CD4-positive, alpha-beta T cell treated with Interleukin-10 for 1 hour (primary cell): ENCODE measurements around the gene ADCY10.
"Not testable (repeated sequence)": the region's sequence is repeated elsewhere in the genome, so short reads cannot be mapped to it uniquely, and the experiment has no call there.

Experiments used
- DNase-seq: peaks from one replicate; pipeline ENCODE4 v3.0.0-alpha.2; 2020

Gene ADCY10

DNA sequence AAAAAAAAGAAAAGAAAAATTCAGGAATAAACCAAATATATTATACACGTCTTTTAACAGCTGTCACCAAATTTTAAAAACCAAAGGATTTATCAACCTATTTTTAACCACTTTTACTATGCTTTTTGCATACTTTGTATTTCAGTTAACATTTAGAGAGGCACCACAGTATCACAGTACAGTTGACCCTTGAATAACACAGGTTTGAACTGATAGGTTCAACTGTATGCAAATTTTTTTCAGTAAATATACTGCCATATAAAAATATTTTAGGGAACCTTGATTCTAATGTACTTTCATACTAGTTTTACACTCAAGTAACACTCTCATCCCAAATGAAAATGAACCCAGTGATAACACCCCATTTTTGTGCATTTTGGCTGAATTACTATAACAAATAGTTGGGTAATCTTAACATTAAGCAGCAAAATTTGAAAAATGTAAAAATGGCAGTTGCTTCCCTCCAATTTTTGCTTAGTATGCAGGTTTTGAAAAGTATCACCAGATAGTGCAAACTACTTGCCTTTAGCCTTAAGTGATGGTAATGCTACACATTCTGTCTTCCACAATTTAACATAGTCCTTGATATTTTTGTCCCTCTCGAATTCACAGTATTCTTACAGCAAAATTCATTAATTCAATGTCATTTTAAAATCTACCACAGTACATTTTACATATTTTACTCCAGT lies 10.8 kb upstream of the ADCY10 start:
- DNase-seq = no peak

DNA sequence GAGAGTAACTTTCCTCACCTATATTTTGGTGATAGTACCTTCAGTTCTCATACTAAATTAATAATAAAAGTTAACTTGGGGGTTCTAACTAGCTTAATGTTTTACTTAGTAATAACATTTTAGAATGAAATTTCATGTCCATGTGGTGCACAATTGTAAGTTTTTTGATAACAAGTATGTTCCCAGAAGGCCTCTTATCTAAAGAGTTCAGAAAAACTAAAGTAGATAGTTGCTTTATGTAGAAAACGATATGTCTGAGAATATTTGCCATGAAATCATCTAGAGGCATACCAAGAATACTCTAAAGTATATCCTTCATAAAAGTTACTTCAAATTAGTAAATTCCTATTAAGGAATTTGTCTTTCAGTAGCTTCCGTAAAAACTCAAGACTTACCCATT lies 10.2 kb upstream of the ADCY10 start:
- DNase-seq = no peak

DNA sequence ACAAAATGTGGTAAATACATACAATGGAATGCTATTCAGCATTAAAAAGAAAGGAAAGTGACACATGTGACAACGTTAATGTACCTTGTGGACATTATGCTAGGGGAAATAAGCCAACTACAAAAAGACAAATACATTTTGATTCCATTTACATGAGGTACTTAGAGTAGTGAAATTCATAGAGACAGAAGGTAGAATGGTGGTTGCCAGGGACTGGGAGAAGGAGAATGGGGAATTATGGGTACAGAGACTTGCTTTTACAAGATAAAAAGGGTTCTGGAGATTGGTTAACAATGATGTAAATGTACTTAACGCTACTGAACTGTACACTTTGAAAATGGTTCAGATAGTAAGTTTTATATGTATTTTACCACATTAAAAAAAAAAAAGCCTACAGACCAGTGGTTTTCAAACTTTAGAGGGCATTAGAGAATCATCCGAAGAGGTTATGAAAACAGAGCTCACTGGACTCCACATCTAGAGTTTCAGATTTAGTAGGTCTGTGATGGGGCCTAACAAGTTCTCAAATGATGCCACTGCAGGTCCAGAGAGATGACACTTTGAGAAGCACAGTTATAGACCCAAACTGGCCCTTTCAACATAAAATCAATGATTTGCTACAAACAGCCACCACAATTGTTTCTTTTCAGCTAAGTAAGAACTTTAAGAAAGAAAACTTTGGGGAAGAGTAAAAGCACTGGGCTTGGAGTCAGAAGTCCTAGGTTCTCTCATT lies 9.6 kb upstream of the ADCY10 start:
- DNase-seq = no peak

DNA sequence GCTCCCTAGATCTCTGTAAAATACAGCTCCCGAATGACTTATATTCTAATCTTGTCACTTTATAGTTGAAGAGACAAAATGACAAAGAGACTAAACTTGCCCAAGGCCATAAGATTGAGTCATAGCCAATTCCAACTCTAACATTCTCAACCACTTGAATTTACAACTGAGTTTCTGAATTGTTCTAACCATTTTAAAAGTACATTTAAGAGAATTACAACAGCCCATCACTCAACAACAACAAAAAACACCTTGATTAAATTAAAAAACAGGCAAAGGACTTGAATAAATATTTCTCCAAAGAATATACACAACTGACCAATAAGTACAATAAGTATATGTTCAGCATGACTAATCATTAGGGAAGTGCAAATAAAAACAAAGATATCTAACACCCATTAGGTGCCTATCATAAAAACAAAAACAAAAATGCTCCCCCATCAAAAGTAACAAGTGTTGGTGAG lies 8.7 kb upstream of the ADCY10 start:
- DNase-seq = no peak

DNA sequence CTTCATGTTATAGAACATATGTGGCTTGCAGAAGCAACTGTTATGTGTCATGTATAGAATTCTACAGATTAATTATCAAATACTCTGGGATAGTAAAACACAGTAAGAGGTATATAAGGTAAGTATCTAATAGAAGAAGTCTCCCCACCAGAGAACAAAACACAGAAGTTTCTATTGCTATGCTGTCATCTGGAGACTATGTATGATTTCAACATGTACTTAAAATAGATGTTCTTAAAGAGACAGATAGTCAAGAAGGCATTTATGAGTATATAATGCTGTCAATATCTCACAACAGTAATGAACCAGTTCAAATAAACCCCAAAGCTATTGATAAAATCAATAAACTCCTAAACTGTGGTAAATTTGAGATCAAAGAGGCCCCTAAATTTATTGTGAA lies 8.1 kb upstream of the ADCY10 start:
- no peak for DNase-seq

DNA sequence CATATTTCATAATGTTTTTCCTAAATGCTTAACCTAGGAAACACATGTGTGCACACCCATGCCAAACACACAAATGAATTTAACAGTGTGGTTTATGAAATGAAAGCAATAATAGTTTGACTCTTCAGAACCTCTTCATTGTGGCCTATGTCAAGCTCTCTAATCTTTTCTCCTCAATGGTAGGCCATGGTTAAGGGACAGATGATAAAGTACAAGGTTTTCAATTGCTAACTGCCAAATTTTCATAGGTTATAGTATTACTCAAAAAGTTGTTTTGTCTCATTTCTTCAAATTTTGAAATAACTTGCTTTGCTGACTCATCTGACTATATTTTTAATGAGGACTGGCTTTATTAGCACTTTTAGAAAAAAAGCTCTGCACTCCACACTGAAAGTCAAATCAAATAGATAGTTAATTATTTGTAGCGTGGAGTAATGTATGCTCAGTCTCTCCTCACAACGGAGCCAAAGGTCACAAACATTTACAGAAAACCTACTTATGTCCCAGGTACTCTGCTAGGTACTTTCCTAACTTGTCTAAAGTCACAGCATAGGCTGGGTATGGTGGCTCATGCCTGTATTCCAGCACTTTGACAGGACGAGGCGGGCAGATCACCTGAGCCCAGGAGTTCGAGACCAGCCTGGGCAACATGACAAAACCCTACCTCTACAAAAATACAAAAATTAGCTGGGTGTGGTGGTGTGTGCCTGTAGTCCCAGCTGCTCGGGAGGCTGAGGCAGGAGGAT lies 3.0 kb upstream of the ADCY10 start:
- DNase-seq = no peak

DNA sequence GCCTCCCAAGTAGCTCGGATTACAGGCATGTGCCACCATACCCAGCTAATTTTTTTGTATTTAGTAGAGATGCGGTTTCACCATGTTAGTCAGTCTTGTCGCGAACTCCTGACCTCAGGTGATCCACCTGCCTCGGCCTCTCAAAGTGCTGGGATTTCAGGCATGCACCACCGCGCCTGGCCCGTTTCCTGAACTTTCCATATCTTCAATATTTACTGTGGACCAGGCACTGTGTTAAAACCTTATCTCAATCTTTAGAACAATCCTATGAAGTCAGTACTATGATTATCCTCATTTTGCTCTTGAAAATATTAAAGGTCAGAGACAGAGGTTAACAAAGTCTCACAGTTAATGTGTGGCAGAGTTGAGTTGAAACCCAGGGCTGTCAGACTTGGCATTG lies 1.6 kb upstream of the ADCY10 start:
- DNase-seq = no peak

DNA sequence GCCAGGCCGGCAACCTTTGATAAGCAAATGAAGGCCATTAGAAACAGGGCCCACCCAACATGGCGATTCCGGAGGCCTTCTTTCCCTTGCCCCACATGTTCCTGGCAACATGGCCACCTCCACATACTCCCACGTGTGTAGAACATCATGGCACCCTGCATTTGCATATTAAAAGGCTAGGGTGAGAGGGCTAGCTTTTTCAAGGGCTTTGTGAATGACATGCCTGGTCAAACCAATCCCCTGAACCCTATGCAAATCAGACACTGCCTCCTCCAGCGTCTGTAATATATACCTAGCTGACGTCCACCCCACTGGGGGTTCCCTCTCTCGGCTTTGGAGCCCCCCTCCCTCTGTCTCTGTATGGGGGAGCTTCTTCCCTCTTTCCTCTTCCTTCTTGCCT lies 1.6 kb downstream of the ADCY10 start:
- DNase-seq = no peak

DNA sequence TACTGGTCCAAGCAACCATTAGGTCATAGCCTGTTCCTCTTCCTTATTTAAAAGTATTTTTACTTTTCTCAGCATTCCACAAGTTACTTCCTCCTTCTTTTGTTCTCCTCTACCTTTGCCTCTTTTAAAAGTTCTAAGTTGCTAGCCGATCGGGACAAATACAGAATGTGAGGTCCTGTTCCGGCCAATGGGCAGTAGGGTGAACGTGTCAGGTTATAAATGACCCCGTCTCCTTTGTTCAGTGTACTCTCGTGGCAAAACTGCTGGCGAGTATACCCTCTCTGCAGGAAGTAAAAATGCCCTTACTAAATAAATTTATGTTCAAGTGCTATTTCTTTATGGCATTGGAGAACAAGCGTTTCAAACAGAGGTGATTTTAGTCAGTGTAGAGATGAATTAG lies 2.5 kb downstream of the ADCY10 start:
- DNase-seq = no peak

DNA sequence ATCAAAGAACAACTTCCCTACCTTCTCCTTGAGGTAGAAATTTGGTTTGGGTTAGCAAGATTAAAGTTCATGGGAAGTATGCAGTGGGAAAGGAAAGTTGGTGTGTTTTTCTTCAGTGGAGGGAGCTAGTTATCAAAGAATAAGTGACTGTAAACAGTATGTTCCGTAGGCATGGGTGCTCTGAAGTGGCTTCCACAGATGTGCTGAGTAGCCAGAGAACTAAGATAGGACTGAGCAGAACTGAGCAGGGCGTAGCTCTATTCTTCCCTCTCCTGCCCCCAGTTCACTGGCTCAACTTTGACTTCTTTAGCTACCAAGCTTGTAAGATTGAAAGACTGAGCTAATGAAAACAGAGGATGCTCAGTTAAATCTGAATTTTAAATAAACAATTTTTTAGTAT lies 3.4 kb downstream of the ADCY10 start:
- DNase-seq = no peak

DNA sequence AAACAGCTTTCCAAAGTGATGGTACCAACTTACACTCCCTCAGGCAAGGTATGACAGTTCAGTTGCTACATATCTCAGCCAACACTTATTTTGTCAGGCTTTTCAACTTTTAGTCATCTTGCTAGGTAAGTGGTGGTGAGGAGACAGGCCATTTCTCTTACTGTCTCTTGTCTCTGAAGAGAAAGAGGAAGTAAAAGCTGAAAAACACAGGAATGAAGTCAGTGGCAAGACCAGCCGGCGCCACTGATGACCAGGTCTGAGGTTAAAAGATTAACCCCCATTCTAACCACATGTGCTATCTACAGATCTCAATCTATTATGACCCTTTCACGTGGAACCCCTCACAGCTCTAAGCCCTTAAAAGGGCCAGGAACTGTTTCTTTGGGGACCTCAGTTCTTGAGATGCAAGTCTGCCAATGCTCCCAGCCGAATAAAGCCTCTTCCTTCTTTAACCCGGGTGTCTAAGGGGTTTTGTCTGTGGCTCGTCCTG lies 4.2 kb downstream of the ADCY10 start:
- no peak for DNase-seq

DNA sequence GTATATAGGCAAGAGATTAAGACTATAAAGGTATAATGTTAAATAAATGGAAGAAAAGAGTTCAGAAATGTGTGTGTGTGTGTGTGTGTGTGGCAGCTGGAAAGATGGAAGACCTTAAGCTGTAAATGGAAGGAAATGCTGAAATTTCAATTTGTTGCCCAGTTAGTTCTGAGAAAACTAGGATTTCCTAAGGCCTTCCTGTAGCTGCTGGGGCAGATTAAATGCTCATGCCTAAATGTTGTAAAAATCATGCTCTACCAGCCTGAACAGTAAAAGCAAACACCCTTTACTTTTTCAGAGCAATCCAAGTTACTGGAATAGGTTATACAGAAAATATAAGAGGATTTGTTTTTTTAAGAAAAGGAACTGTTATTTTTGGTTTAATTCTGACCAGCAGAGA lies 8.3 kb downstream of the ADCY10 start:
- DNase-seq = no peak

DNA sequence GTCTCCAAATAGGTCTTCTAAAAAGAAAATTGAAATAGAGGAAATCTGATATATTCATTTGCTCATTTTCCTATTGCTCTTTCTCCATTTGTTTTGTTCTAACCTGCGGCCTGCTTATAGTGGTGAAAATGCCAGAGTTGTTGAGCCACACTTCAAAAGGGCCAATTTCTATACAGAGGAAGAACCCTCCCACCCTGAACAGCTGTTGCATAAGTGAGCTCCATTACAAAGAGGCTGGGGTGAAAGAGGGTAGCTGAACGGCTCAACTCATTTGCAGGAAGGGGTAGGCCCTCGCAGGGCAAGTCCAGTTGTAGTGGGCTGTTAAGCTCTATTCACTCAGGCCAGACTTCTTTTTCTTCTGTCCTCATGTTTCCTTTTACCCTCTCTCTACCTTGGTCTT lies 8.8 kb downstream of the ADCY10 start:
- DNase-seq = no peak

DNA sequence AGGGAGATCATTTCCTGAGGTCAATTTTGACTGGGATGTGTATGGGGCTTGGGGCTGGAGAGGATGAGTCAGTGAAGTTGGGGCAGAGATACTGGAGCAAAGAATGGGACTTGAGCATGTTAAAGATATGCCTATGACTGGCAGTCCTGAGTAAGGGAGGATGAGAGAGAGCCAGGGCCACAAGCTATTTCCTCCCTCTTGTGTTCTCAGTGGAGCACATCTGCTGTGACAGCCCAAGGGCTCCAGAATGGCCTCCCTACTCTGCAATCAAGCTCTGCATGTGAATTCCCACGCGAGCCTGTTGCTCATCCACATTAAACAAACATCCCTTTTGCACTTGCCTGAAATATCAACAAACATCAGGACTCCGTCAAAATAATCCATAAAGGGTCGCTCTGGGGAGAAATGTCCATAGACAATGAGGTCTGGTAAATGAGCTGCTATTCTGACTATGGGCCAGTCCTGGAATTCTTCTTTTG lies 9.2 kb downstream of the ADCY10 start:
- DNase-seq = no peak

DNA sequence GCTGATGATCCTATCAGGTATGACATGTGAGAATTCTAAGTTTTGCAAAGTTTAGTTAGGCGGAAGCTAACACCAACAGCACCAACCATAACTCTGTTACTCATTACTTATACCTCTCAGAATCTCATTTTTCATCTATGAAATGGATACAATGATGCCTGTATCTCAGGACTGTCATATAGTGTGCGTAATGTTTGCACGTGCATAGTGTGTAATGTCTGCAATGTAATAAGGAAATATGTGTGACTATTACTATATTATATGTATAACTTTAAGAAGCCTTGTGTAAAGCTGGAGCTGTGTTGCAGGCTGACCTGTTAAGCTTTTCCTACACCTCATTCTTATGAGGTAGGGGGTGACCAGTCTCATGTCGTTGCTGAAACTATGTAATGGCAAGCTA lies 13.0 kb downstream of the ADCY10 start:
- no peak for DNase-seq

DNA sequence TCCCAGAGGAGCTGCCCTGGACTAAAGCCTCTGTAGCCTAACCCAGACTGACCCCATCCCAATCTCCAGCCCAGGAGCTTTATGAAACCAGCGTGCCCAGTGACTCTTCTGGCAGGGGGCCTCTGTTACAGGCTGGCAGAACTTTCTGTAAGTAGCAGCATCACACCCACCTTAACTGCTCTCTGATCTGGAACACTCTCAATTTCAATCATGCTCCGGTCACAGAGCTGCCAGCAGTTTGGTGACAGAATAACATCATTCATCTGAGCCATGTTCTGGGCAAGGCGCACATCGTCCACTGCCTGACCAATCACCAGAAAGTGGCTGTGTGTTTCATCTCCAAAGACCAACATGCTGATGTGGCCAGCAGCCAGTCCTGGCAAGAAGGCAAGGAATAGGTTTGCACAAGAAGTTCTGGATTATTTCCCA lies 14.7 kb downstream of the ADCY10 start:
- no peak for DNase-seq

DNA sequence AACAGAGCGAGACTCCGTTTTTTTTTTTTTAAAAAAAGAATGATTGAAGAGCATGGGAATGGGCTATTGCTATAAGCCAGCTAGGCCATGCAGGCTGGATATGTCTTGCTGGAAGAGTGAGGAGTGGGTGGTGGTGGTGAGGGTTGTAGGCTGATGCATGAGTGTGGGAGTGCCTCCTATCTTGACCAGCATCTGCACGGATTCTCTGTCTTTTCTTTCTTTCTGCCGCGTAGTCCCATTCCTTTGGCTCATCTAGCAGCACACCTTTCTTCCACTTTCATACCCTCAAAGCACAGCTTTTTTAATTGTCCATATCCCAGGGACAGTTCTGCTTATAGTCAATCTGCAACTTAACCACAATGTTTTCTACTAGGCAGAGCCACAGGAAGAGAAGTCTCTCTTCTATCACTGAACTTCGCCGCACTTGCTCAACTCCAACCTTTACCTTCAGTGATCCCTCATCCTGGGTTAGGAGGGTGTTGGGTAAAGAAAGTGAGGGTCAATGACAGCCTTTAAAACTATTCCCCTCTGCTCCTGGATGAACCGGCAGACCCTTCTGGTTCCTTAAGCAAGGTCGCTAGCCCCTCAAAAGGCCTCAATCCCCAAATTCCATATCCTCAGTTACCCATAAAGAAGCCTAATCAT lies 15.2 kb downstream of the ADCY10 start:
- no peak for DNase-seq

DNA sequence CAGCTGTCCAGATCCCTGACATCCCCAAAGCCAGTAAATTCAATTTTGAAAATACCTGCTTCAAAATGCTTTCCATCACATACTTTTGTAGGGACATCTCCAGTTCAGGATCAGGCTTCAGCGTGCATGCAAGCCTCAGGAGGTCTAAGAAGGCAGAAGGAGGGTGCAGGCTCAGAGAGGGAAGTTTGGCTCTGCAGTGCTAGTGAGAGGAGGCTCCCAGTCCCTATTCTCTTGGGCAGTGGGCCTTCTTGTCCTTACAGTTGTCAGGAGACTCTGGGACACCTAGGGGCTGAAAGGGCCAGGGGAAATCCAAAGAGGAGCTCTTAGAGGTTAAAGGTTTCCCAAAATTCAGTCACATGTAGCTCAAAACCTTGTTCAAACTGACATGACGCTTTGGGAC lies 20.1 kb downstream of the ADCY10 start:
- no peak for DNase-seq

DNA sequence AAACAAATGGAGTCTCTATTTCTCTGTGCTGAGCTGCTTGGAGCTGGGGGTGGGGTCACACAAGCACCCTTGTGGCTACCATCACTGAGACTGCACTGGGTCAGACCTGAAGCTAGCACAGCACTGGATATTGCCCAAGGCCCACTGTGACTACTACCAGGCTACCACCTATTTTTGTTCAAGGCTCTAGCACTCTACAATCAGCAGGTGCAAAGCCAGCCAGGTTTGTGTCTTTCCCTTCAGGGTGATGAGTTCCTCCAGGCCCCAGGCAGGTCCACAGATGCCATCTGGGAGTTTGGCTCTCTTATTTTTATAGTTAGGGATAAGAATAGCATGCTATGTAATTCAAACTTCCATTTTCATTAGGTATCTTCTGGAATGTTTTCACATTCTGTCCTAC lies 23.5 kb downstream of the ADCY10 start:
- DNase-seq = no peak

DNA sequence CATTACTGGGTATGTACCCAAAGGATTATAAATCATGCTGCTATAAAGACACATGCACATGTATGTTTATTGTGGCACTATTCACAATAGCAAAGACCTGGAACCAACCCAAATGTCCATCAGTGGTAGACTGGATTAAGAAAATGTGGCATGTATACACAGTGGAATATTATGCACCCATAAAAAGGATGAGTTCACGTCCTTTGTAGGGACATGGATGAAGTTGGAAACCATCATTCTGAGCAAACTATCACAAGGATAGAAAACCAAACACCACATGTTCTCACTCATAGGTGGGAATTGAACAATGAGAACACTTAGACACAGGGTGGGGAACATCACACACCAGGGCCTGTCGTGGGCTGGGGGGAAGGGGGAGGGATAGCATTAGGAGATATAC lies 26.7 kb downstream of the ADCY10 start:
- not testable (repeated sequence) for DNase-seq

DNA sequence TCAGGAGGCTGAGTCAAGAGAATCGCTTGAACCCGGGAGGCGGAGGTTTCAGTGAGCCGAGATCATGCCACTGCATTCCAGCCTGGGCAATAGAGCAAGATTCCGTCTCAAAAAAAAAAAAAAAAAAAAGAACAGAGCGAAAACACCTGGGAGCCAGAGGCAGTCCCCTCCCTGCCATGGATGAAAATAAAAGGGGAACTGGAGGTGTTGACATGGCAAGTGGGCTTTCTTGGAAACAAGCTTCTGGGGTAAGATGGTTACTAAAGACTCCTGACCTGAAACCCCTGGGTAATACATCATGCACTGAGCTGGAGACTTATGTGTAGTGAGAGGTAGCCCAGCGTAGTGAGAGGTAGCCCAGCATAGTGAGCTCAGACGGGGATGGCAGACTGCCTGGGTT lies 31.6 kb downstream of the ADCY10 start:
- no peak for DNase-seq

DNA sequence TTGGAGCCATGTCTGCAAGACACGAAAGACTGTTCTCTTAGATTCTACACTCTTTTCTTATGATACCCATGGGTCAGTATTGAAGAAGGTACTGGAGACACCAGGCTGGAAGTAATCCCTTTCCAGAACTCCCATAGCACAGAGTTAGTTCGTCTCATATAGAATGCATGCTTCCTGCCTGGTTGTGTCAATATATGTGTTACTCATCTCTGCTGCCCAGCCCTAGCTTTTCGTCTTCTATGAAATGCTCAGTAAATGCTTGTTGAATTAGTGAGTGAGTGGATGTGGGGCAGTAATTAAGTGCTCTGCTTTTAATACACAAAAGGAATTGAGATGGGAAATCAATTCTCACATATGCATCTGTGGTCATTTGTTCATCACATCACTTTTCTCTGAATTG lies 32.1 kb downstream of the ADCY10 start:
- no peak for DNase-seq

DNA sequence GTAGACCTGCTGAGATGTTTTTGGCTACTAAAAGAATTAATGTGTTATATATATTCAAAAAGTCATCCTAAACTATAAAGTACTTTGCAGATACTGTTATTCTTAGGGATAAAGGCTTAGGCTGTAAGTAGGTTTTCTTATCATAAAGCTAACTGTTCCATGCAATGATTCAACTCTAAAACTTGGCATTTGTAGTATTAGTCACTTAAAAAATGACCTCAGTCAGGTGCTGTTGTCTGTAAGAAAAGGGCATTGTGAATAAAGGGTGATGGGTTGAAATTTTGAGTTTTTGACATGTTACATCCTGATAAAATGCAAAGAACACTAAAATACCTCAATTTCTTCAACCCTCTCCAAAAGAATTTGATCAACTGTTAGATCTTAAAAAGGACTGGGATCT lies 32.9 kb downstream of the ADCY10 start:
- no peak for DNase-seq
